ENCODE measurements around the gene CCDC141.

DNA sequence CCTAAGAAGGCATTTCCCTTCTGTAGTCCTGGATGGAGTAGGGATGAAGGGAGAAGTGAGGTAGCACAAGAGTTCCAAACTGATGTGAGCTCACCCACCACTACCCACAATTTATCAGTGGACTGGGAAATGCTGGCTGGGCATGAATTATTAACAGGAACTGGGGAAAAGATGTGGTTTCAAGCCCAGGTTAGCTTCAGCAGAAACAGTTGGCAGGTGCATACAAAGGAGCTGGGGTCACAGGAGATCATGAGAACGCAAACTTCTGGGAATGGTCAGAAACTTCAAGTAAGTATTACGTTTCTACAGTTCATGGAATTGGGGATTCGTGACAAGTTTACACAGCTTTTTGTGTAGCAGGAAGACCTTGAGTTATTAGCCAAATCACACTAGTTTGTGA is 5.4 kb downstream of the CCDC141 start:
- TF ChIP-seq, protein P1, sequence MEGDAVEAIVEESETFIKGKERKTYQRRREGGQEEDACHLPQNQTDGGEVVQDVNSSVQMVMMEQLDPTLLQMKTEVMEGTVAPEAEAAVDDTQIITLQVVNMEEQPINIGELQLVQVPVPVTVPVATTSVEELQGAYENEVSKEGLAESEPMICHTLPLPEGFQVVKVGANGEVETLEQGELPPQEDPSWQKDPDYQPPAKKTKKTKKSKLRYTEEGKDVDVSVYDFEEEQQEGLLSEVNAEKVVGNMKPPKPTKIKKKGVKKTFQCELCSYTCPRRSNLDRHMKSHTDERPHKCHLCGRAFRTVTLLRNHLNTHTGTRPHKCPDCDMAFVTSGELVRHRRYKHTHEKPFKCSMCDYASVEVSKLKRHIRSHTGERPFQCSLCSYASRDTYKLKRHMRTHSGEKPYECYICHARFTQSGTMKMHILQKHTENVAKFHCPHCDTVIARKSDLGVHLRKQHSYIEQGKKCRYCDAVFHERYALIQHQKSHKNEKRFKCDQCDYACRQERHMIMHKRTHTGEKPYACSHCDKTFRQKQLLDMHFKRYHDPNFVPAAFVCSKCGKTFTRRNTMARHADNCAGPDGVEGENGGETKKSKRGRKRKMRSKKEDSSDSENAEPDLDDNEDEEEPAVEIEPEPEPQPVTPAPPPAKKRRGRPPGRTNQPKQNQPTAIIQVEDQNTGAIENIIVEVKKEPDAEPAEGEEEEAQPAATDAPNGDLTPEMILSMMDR (IDR thresholded peaks at IDR 0.05): no peak
- TF ChIP-seq POLR2A (IDR thresholded peaks at IDR 0.05): no peak

All from Peyer's patch (tissue), 4 donors.